Neuronal stem cell (in vitro differentiated cells): ENCODE measurements around the gene UCMA.
"Not testable (repeated sequence)": the region's sequence is repeated elsewhere in the genome, so short reads cannot be mapped to it uniquely, and the experiment has no call there.

Experiments used
- DNase-seq: peaks from one replicate; pipeline ENCODE4 v3.0.0-alpha.2; 2013; ENCODE audit warnings: low spot score
- H2AFZ ChIP-seq: one replicate; pipeline ENCODE4 v1.6.1; 2013; ENCODE audit warnings: mild to moderate bottlenecking, low read length, inconsistent platforms
- H2AK5ac ChIP-seq: 2 replicates; pipeline ENCODE4 v1.6.1; 2013; ENCODE audit warnings: low read depth, mild to moderate bottlenecking, inconsistent platforms, low read length, moderate library complexity, mixed read lengths
- H2BK120ac ChIP-seq: 2 replicates; pipeline ENCODE4 v1.6.1; 2013; ENCODE audit warnings: low read depth, mild to moderate bottlenecking, inconsistent platforms, low read length, moderate library complexity, mixed read lengths
- H2BK12ac ChIP-seq: one replicate; pipeline ENCODE4 v1.6.1; 2013; ENCODE audit warnings: low read length, inconsistent platforms
- H2BK15ac ChIP-seq: 2 replicates; pipeline ENCODE4 v1.6.1; 2013; ENCODE audit warnings: mild to moderate bottlenecking, low read length, inconsistent platforms, mixed read lengths
- H2BK5ac ChIP-seq: one replicate; pipeline ENCODE4 v1.6.1; 2013; ENCODE audit warnings: inconsistent platforms, mild to moderate bottlenecking, low read length, moderate library complexity
- H3K14ac ChIP-seq: one replicate; pipeline ENCODE4 v1.6.1; 2013; ENCODE audit warnings: low read length, inconsistent platforms
- H3K18ac ChIP-seq: 2 replicates; pipeline ENCODE4 v1.6.1; 2013; ENCODE audit warnings: low read length, inconsistent platforms
- H3K23ac ChIP-seq: 2 replicates; pipeline ENCODE4 v1.6.1; 2013; ENCODE audit warnings: low read depth, mild to moderate bottlenecking, mixed read lengths, low read length, inconsistent platforms; ENCODE audit not compliant: poor library complexity
- H3K27ac ChIP-seq: replicated peaks from 3 replicates; pipeline ENCODE4 v1.5.1; 2013; ENCODE audit warnings: low read length, inconsistent platforms
- H3K27me3 ChIP-seq, 3 experiments: 2 replicates each; pipeline ENCODE4 v1.6.1; 2013; ENCODE audit warnings: low read length in 3 of 3, mild to moderate bottlenecking in 2 of 3, inconsistent platforms in 1 of 3, low read depth in 1 of 3, mixed read lengths in 1 of 3, moderate library complexity in 1 of 3; ENCODE audit not compliant: control insufficient read depth in 3 of 3, insufficient read depth in 3 of 3
- H3K36me3 ChIP-seq, 2 donors: replicated peaks in 1 of 2; 2 replicates each; pipeline ENCODE4 v1.6.1; 2013; ENCODE audit warnings: low read length in 2 of 2; ENCODE audit not compliant: control insufficient read depth in 2 of 2, insufficient read depth in 2 of 2
- H3K4ac ChIP-seq: 2 replicates; pipeline ENCODE4 v1.6.1; 2013; ENCODE audit warnings: inconsistent platforms, mild to moderate bottlenecking, low read length, moderate library complexity
- H3K4me1 ChIP-seq, 2 donors: 1 replicate in 1 of 2; 2 replicates in 1 of 2; pipeline ENCODE4 v1.6.1; 2013; ENCODE audit warnings: low read length in 2 of 2, low read depth in 1 of 2; ENCODE audit not compliant: control insufficient read depth in 2 of 2, insufficient read depth in 1 of 2
- H3K4me2 ChIP-seq: one replicate; pipeline ENCODE4 v1.6.1; 2013; ENCODE audit warnings: mild to moderate bottlenecking, low read length, inconsistent platforms; ENCODE audit not compliant: insufficient read depth, poor library complexity, severe bottlenecking
- H3K4me3 ChIP-seq, 2 donors: 2 replicates each; pipeline ENCODE4 v1.5.1; 2013; ENCODE audit warnings: low read length in 2 of 2, mild to moderate bottlenecking in 2 of 2, inconsistent platforms in 1 of 2, moderate library complexity in 1 of 2
- H3K79me1 ChIP-seq: one replicate; pipeline ENCODE4 v1.6.1; 2013; ENCODE audit warnings: low read depth, mild to moderate bottlenecking, inconsistent platforms, low read length, moderate library complexity
- H3K9ac ChIP-seq: one replicate; pipeline ENCODE4 v1.6.1; 2013; ENCODE audit warnings: mild to moderate bottlenecking, low read depth, low read length, inconsistent platforms; ENCODE audit not compliant: poor library complexity
- H3K9me3 ChIP-seq, 2 donors: replicated peaks in 1 of 2; 2 replicates each; pipeline versions ENCODE3 to v1.6.1; 2013; ENCODE audit warnings: low read length in 2 of 2, mild to moderate bottlenecking in 2 of 2, inconsistent platforms in 1 of 2, low read depth in 1 of 2, mixed read lengths in 1 of 2, moderate library complexity in 1 of 2; ENCODE audit not compliant: control insufficient read depth in 2 of 2, insufficient read depth in 1 of 2
- H4K8ac ChIP-seq: one replicate; pipeline ENCODE4 v1.6.1; 2013; ENCODE audit warnings: low read depth, mild to moderate bottlenecking, inconsistent platforms, low read length, moderate library complexity
- H4K91ac ChIP-seq: one replicate; pipeline ENCODE4 v1.6.1; 2013; ENCODE audit warnings: low read length, low read depth, mild to moderate bottlenecking, inconsistent platforms; ENCODE audit not compliant: poor library complexity
- WGBS, 2 donors: extraction: QIAGEN DNeasy Blood & Tissue Kit; methylation state at CpG; one replicate each; pipeline ENCODE4 v1.1.7; 2013; ENCODE audit warnings: missing lambda C conversion rate in 2 of 2, mixed read lengths in 1 of 2; ENCODE audit not compliant: insufficient read length in 2 of 2, insufficient replicate concordance in 1 of 2; ENCODE audit errors: extremely low coverage in 2 of 2; 5-methylcytosine and 5-hydroxymethylcytosine counted together

UCMA gene

GRCh38 chr10:13242260-13242659 is 8.1 kb upstream of the UCMA start:
- WGBS, 2 donors, result no CpG with 5 or more reads among the region's 5 CpGs
- not testable (repeated sequence) for H3K4me1 ChIP-seq

GRCh38 chr10:13241613-13242012 is 7.4 kb upstream of the UCMA start:
- H4K8ac ChIP-seq, result no peak overlapping the region
- no peak overlapping the region for H2BK120ac ChIP-seq
- no peaks in the 10 kb centered on the region for H3K9me3 ChIP-seq
- H3K14ac ChIP-seq, result no peak overlapping the region
- H2AFZ ChIP-seq, result no peak overlapping the region
- no peak overlapping the region for H4K91ac ChIP-seq
- H3K4me2 ChIP-seq, result no peak overlapping the region
- no peaks in the 10 kb centered on the region for H3K79me1 ChIP-seq
- peaks cover 0 to 2% (median 0%) of the 10 kb centered on the region in 3 experiments for H3K27me3 ChIP-seq
- H2BK12ac ChIP-seq, result no peak overlapping the region
- H3K18ac ChIP-seq, result no peak overlapping the region
- H3K4me3 ChIP-seq, result no peak overlapping the region
- no peak overlapping the region for H3K27ac ChIP-seq
- no peak overlapping the region for H2BK5ac ChIP-seq
- H2AK5ac ChIP-seq, result no peak overlapping the region
- H3K9ac ChIP-seq, result no peak overlapping the region
- H3K4me1 ChIP-seq, result no peaks in the 10 kb centered on the region
- no peak overlapping the region for H2BK15ac ChIP-seq
- no peak overlapping the region for H3K23ac ChIP-seq
- no peaks in the 10 kb centered on the region for H3K36me3 ChIP-seq
- WGBS, 2 donors, result no CpG with 5 or more reads among the region's 3 CpGs
- no peak for DNase-seq
- no peak overlapping the region for H3K4ac ChIP-seq

More at GRCh38 chr10:13242260-13242659, 8.1 kb upstream of the UCMA start:
- not testable (repeated sequence) for H2BK15ac ChIP-seq, H4K8ac ChIP-seq, H3K27ac ChIP-seq, H2AK5ac ChIP-seq, H3K18ac ChIP-seq, H4K91ac ChIP-seq, H3K9ac ChIP-seq, H3K14ac ChIP-seq, H3K36me3 ChIP-seq, H3K4me3 ChIP-seq, H3K9me3 ChIP-seq, H2BK5ac ChIP-seq, H3K4me2 ChIP-seq, H2AFZ ChIP-seq, H3K23ac ChIP-seq, DNase-seq, H2BK120ac ChIP-seq, H3K4ac ChIP-seq, H3K27me3 ChIP-seq, H2BK12ac ChIP-seq, H3K79me1 ChIP-seq

DNA sequence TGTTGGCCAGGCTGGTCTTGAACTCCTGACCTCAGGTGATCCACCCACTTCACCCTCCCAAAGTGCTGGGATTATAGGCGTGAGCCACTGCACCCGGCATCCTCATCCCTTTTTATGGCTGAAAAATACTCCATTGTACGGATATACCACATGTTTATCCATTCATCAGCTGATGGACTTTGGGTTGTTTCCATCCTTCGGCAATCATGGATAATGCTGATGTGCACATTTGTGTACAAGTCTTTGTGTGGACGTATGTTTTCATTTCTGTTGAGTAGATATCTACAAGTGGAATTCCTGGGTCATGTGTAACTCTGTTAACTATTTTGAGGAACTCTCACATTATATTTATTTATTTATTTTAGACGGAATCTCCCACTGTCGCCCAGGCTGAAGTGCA is 5.7 kb upstream of the UCMA start:
- H2AFZ ChIP-seq, result no peak overlapping the region
- no peak overlapping the region for H3K18ac ChIP-seq
- H2AK5ac ChIP-seq, result no peak overlapping the region
- no peak overlapping the region for H3K14ac ChIP-seq
- no peak overlapping the region for H4K8ac ChIP-seq
- DNase-seq, result no peak
- no peak overlapping the region for H2BK120ac ChIP-seq
- H2BK12ac ChIP-seq, result no peak overlapping the region
- no peak overlapping the region for H3K9ac ChIP-seq
- WGBS, 2 donors, result no CpG with 5 or more reads among the region's 7 CpGs
- H2BK5ac ChIP-seq, result no peak overlapping the region
- peaks cover 0 to 2% (median 0%) of the 10 kb centered on the region in 3 experiments for H3K27me3 ChIP-seq
- no peak overlapping the region for H3K4me2 ChIP-seq
- H3K9me3 ChIP-seq, result no peaks in the 10 kb centered on the region
- no peak overlapping the region for H3K4me3 ChIP-seq
- H3K4me1 ChIP-seq, result no peaks in the 10 kb centered on the region
- H3K4ac ChIP-seq, result no peak overlapping the region
- H4K91ac ChIP-seq, result no peak overlapping the region
- no peak overlapping the region for H3K27ac ChIP-seq
- no peak overlapping the region for H3K23ac ChIP-seq
- no peak overlapping the region for H2BK15ac ChIP-seq
- no peaks in the 10 kb centered on the region for H3K36me3 ChIP-seq
- H3K79me1 ChIP-seq, result no peaks in the 10 kb centered on the region

- H2BK120ac ChIP-seq, result no peak overlapping the region
- H3K23ac ChIP-seq, result no peak overlapping the region
- no peaks in the 10 kb centered on the region for H3K79me1 ChIP-seq
- H3K18ac ChIP-seq, result no peak overlapping the region
- no peak overlapping the region for H4K91ac ChIP-seq
- H3K4me1 ChIP-seq, result no peaks in the 10 kb centered on the region
- no peak overlapping the region for H2BK12ac ChIP-seq
- H3K4me2 ChIP-seq, result no peak overlapping the region
- H2BK5ac ChIP-seq, result no peak overlapping the region
- H2AFZ ChIP-seq, result no peak overlapping the region
- H3K27ac ChIP-seq, result no peak overlapping the region
- no peak overlapping the region for H3K14ac ChIP-seq
- peaks cover 0 to 2% (median 0%) of the 10 kb centered on the region in 3 experiments for H3K27me3 ChIP-seq
- DNase-seq, result no peak
- no peak overlapping the region for H4K8ac ChIP-seq
- no peak overlapping the region for H2BK15ac ChIP-seq
- no peak overlapping the region for H2AK5ac ChIP-seq
- WGBS, 2 donors, result no CpG with 5 or more reads among the region's 16 CpGs
- no peaks in the 10 kb centered on the region for H3K9me3 ChIP-seq
- H3K9ac ChIP-seq, result no peak overlapping the region
- no peaks in the 10 kb centered on the region for H3K36me3 ChIP-seq
- H3K4ac ChIP-seq, result no peak overlapping the region
- H3K4me3 ChIP-seq, result no peak overlapping the region
Measured at GRCh38 chr10:13238271-13239077, 4.3 kb upstream of the UCMA start.
